H1 (cell line): Measurements from ENCODE around the gene TBC1D25.

ENCODE experiments used
- BRCA1 ChIP-seq: IDR thresholded peaks from 2 replicates; pipeline ENCODE4 v1.6.1; 2012; ENCODE audit warnings: low read depth, low read length, improper control_type of control experiment
- EGR1 ChIP-seq: IDR thresholded peaks from 2 replicates; pipeline ENCODE4 v1.6.1; 2011; ENCODE audit warnings: low read depth, low read length, borderline replicate concordance
- NANOG ChIP-seq: IDR thresholded peaks from 2 replicates; pipeline ENCODE4 v1.6.1; 2011; ENCODE audit warnings: low read length, low read depth, mild to moderate bottlenecking, inconsistent platforms; ENCODE audit not compliant: insufficient read depth, poor library complexity, severe bottlenecking
- NRF1 ChIP-seq: IDR thresholded peaks from 2 replicates; pipeline ENCODE4 v1.6.1; 2011; ENCODE audit warnings: mild to moderate bottlenecking, low read depth, low read length, improper control_type of control experiment
- RAD21 ChIP-seq, 2 experiments: IDR thresholded peaks in 1 of 2; conservative IDR thresholded peaks in 1 of 2; 2 replicates each; pipeline ENCODE4 v1.6.1; 2011; ENCODE audit warnings: low read depth in 2 of 2, low read length in 2 of 2, improper control_type of control experiment in 1 of 2, inconsistent platforms in 1 of 2, mild to moderate bottlenecking in 1 of 2, moderate library complexity in 1 of 2
- RFX5 ChIP-seq: IDR thresholded peaks from 2 replicates; pipeline ENCODE4 v1.6.1; 2011; ENCODE audit warnings: low read depth, low read length, improper control_type of control experiment, borderline replicate concordance
- RXRA ChIP-seq: IDR thresholded peaks from 2 replicates; pipeline ENCODE4 v1.6.1; 2011; ENCODE audit warnings: low read depth, mild to moderate bottlenecking, low read length, moderate library complexity; ENCODE audit not compliant: insufficient read depth
- SP1 ChIP-seq: IDR thresholded peaks from 2 replicates; pipeline ENCODE4 v1.6.1; 2011; ENCODE audit warnings: low read depth, low read length
- ZNF274 ChIP-seq: IDR thresholded peaks from 2 replicates; pipeline ENCODE4 v1.7.0; 2012; ENCODE audit warnings: low read length, borderline replicate concordance; ENCODE audit errors: extremely low read depth
- TF ChIP-seq, protein P1 (sequence below), 3 experiments: IDR thresholded peaks; 1 replicate in 2 of 3; 2 replicates in 1 of 3; pipeline versions ENCODE4 v1.5.1 to v1.6.1; 2011; ENCODE audit warnings: low read length in 3 of 3, mild to moderate bottlenecking in 3 of 3, inconsistent platforms in 2 of 3, low read depth in 1 of 3, moderate library complexity in 1 of 3; ENCODE audit not compliant: insufficient read depth in 1 of 3; ENCODE audit errors: control extremely low read depth in 1 of 3

DNA sequence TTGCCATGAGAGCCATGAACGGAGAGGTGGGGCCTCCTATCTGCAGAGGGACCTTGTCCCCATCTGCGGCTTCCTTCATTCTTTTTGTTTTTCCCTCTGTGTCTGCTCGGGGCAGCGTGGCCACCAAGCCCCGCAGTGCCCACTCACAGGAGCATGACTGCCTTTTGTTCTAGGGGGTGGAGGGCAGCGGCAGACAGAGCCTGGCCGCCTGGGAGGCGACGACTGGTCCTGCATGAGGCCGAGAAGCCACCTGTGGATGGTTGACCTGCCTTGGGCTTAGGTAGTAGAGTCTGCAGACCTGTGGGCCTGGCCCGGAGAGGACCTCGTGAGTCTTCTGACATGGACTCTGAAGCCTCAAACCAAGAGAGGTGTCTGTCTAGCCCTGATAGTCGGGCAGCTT lies 36.1 kb downstream of the TBC1D25 start:
- TF ChIP-seq NANOG (no peak), NRF1 (no peak), EGR1 (no peak), RFX5 (no peak), SP1 (no peak), RAD21 (IDR thresholded peaks at IDR 0.05 in 1 of 2, conservative IDR thresholded peaks at IDR 0.05 in 1 of 2; ENCODE audit: low read depth in 2 of 2, low read length in 2 of 2) (no peak), ZNF274 (no peak), BRCA1 (no peak), RXRA (no peak)
- TF ChIP-seq, protein P1, sequence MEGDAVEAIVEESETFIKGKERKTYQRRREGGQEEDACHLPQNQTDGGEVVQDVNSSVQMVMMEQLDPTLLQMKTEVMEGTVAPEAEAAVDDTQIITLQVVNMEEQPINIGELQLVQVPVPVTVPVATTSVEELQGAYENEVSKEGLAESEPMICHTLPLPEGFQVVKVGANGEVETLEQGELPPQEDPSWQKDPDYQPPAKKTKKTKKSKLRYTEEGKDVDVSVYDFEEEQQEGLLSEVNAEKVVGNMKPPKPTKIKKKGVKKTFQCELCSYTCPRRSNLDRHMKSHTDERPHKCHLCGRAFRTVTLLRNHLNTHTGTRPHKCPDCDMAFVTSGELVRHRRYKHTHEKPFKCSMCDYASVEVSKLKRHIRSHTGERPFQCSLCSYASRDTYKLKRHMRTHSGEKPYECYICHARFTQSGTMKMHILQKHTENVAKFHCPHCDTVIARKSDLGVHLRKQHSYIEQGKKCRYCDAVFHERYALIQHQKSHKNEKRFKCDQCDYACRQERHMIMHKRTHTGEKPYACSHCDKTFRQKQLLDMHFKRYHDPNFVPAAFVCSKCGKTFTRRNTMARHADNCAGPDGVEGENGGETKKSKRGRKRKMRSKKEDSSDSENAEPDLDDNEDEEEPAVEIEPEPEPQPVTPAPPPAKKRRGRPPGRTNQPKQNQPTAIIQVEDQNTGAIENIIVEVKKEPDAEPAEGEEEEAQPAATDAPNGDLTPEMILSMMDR (IDR thresholded peaks at IDR 0.05; ENCODE audit: control extremely low read depth in 1 of 3, insufficient read depth in 1 of 3, low read depth in 1 of 3, low read length in 3 of 3), result no peak
